GM19099 (cell line): ENCODE measurements around the gene CHKB.

Source experiments
- POLR2A ChIP-seq: IDR thresholded peaks from 3 replicates; pipeline ENCODE4 v1.6.1; 2011; ENCODE audit warnings: low read depth; ENCODE audit not compliant: insufficient read length; ENCODE audit errors: extremely low read depth

Gene CHKB

DNA sequence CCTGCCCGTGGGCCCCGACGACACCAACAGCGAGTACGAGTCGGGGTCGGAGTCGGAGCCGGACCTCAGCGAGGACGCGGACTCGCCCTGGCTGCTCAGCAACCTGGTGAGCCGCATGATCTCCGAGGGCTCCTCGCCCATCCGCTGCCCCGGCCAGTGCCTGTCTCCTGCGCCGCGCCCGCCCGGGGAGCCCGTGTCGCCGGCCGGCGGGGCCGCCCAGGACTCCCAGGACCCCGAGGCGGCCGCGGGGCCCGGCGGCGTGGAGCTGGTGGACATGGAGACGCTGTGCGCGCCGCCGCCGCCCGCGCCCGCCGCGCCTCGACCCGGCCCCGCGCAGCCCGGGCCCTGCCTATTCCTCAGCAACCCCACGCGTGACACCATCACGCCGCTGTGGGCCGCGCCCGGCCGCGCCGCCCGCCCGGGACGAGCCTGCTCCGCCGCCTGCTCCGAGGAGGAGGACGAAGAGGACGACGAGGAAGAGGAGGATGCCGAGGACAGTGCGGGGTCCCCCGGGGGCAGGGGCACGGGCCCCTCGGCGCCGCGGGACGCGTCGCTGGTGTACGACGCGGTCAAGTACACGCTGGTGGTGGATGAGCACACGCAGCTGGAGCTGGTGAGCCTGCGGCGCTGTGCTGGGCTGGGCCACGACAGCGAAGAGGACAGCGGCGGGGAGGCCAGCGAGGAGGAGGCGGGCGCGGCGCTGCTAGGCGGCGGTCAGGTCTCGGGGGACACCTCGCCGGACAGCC lies 21.8 kb upstream of the CHKB start:
- TF ChIP-seq POLR2A, result no peak

GRCh38 chr22:50603511-50604255 lies 21.0 kb upstream of the CHKB start:
- no peak for TF ChIP-seq POLR2A

DNA sequence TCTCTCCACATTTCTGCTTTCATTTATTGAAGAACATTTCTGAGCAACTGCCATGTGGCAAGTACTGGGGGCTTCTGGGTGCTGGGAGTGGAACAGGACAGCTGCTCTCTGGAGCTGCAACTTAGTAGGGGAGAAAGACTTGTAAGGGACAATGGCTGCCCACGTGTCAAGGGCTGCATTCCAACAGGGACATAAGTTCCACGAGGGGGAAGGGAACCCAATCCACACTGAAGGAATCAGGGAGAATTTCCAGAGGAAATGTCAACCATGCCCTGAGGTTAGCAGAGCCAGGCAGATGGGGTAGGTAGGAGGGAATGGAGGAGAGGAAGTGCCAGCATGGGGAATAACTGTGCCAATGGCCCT lies 19.7 kb upstream of the CHKB start:
- TF ChIP-seq POLR2A, result no peak

DNA sequence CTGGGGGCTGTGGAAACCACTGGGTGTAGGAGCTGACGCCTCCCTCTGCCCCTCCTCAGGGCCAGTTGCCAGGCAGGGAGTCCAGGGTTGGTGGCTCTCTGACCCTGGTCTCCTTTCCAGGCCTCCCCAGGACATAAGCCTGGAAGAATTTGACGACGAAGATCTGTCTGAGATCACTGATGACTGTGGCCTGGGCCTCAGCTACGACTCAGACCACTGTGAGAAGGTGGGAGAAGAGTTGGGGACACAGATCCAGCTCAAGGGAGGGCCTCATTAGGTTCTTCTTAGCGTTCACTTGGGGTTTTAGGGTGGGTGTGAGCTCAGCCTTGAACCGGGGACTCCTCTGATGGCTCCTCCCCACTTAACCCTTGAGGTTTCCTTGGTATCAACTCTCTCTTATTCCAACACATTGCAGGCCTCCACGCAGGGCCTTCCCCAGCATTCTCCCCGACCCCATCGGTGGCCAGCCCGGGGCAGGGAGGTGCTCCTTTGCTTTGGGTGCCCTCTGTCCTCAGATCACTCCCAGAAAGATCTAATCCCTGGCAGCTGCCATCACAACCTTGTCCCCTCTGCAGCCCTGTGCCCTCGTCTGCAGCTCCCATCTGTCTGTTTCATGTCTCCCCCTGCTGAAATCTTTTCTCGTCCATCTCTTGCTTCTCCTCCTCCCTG lies 19.2 kb upstream of the CHKB start:
- no peak for TF ChIP-seq POLR2A

GRCh38 chr22:50600967-50601668 lies 18.5 kb upstream of the CHKB start:
- TF ChIP-seq POLR2A, result no peak

DNA sequence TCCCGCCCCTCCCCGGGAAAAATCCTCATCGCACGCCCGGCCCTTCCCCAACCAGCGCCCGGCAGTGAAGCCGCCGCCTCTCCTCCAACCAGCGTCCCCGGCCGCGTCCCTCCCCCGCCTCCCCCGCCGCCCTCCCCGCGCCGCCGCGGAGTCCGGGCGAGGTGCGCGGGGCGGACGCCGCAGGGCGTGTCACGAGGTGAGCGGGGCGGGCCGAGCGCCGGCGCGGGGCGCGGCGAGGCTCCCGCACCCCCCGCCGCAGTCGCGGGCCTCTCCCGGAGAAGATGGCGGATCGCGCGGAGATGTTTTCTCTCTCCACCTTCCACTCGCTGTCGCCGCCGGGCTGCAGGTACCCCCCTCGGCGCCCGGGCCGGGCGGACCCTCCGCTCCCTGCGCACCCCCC lies 17.9 kb upstream of the CHKB start, which contains the start of gene MAPK8IP2:
TSS of gene MAPK8IP2 (plus strand) at position 256 of the 400 bp plus-strand sequence. CDS start at position 282, 26 bp downstream.
- TF ChIP-seq POLR2A, result no peak

DNA sequence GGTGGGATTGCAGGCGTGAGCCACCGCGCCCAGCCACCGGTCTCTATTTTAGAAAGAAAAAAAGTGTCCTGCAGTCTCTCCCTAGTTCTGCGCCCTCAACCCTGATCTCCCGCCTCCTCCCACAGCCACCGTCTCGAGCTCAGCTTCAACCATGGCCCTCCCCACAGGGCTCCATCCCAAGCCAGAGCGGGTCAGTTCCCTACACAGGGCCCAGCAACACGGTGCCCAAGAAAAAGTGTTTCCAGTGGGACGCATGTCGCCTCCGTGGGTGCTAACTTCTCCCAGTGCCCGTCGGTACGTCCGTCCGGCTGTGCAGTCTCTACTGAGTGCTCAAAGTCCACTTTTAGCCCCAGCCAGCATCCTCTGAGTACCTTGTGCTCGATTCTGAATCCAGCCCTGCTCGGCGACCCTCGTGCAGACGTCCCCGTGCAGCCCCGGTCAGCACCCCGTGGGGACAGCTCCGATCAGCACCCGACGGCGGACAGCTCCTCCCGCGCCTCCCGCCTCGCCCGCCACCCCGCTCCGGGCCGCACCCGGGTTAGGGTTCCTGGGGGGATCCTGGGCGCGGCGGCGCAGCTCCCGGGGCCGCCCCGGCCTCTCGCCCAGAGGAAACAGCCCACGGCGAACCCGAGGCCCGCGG lies 17.3 kb upstream of the CHKB start:
- TF ChIP-seq POLR2A, result no peak

- TF ChIP-seq POLR2A, result no peak
These were observed 14.4 kb upstream of the CHKB start for GRCh38 chr22:50597097-50597496.

DNA sequence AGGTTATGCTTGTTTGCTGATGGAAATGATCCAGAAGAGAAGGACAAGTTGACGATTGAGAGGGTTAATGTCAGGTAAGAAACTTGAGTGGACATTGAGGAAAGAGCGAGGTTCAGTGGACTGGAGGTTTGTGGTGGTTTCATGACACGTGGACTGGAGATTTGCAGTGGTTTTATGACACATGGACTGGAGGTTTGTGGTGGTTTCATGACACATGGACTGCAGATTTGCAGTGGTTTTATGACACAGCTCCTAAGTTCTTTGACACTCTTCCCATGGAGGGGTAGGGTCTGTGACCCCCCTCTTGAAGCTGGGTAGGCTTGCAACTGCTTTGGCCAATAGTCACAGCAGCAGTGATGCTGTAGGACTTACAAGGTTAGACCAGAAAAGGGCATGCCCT lies 12.5 kb upstream of the CHKB start:
- no peak for TF ChIP-seq POLR2A

GRCh38 chr22:50587407-50587806 lies 4.8 kb upstream of the CHKB start:
- no peak for TF ChIP-seq POLR2A

DNA sequence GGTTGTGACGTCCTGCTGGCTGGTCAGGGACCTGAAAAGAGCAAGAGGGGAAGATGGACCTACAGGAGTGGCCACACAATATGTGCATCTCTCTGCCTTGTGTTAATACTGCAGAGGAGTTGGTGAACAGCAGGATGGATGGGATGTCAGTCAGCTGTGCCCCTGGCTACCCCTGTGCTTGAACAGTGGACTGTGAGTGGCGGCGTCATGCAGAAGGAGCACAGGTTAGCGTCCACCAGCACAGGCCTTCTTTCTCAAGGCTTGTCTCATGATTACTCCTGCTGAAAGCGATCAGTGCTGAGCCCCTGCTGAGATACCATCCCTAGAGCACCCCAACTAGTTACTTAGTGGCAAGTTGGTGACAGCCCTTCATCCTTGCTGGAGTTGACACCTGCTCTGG lies 3.8 kb upstream of the CHKB start:
- TF ChIP-seq POLR2A, result no peak

DNA sequence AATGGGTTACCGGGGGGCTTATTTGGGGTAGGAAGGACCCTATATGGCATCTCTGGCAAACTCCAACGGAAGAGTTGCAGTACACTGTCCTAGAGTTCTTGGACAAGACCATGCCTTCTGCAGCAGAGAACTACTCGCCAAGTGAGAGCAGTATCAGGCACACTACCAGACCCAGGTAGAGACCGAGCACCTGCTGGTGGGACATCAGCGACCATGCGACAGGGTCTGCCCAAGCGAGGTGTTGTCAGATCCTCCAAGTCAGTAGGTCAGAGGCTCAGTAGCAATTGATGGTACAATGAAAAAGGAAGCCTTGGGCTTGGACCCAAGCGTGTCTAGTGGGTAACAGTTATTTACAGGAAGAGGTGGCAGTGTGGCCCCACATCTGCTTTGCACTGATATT lies 3.1 kb upstream of the CHKB start:
- TF ChIP-seq POLR2A, result no peak

- TF ChIP-seq POLR2A, result no peak
These were observed 2.6 kb upstream of the CHKB start for GRCh38 chr22:50585238-50585637.
